Stimulated activated CD4-positive, alpha-beta T cell treated with anti-CD3 and anti-CD28 coated beads, Interleukin-1b, Interleukin-23, amount 100 ng/mL, for 48 hours (primary cell): ENCODE measurements around the gene CNTD1.

Source experiments
- DNase-seq: peaks from one replicate; pipeline ENCODE4 v3.0.0-alpha.2; 2020

Gene CNTD1

DNA sequence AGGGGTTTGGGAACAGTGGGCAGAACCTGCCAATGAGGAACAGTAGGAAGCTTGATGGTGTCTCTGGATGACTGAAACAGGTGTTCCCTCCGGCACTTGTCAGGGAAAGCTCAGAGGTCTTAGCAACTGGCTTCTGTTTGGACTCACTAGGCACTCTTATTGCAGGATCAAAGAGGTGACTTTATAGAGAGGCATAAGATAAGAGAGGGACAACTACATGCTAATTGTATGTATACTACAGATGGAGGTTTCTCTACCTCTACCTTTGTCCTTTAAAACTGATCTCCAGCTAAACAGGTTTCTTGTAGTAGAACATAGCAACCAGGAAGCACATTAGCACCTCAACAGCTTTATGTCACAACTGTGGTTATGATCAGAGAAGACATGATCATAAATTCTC is 7.6 kb downstream of the CNTD1 start:
- DNase-seq: no peak

DNA sequence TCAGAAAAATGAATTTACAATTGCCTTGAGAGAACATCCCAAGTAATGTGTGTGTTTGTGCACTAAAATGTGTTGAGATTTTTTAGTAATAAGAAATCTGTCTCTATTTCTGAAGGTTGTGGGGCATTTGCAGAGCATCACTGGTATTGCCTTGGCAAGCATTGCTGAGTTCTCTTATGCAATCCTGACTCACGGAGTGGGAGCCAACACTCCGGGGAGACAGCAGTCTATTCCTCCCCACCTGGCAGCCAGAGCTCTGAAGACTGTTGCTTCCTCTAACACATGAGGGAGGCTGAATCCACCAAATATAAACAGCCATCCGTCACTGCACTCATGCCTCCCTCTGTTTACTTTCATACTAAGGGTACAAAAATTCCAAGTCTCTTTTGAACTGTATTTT is 10.6 kb downstream of the CNTD1 start:
- DNase-seq: no peak

DNA sequence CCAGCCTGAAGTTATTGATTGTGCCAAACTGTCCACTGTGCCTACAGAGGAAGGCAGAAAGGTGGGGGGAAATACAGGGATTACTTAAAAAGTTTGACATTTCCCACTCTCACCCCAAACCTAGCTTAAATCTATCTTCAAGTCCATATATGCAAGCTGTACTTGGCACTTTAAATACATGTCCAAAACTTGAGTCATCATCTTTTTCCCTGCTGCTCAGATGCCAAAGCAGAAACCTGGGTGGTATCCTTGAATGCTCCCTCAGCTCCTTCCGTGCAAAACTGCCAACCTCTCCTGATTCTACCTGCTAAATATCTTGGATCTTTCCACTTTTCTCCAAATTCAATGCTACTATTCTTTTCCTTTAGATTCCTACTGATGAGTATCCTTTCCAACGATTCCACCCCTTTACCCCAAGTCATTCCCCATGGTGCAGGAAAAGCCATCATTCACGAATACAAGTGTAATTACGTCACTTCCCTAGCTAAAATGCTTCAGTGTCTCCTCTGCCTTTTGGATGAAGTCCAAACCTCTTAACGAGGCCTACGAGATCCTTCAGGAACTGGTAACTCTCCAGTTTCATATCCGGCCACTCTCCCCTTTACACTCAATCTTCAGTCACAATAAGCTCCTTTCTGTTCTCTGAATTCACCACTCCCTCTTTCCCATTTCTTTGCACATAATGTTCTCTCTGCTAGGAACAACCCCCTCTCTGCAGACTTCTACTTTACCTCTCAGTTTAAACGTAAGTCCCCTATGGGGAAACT is 16.2 kb downstream of the CNTD1 start:
- no peak for DNase-seq

DNA sequence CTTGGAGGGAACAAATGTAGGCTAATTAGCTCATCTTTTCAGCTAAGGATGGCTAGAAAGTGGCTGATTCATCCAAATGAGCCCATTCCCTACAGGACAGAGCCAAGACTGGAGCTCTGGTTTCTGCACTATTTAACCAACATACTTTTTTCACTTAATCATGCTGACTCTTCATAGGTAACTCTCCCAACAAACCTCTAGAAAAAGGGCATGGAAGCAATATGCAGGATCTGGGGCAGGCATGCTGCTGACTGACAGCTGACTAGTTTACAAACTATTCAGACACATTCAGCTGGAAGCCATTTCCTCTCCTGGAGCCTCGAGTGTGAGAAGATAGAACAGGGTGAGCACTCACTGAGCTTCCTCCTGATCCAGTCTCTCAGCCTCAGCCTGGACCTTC is 19.2 kb downstream of the CNTD1 start:
- no peak for DNase-seq

DNA sequence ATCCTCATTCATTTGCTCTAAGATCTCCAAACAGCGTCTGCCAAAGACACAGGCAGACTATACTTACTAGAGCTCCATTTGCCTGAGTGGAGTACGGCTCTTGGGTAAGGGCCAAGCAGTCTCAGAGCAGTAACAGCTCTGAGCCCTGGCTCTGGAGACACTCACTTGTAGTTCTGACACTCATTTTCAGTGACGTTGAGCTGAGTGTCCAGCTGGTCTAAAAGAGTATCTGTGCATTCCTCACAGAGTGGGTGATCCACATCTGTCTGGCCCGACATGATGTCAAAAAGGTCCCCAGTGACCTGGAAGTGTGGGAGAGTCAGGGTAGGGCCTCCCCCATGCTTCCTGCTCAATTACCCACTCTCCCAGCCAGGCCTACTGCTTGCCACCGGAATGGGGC is 19.7 kb downstream of the CNTD1 start:
- DNase-seq: no peak

DNA sequence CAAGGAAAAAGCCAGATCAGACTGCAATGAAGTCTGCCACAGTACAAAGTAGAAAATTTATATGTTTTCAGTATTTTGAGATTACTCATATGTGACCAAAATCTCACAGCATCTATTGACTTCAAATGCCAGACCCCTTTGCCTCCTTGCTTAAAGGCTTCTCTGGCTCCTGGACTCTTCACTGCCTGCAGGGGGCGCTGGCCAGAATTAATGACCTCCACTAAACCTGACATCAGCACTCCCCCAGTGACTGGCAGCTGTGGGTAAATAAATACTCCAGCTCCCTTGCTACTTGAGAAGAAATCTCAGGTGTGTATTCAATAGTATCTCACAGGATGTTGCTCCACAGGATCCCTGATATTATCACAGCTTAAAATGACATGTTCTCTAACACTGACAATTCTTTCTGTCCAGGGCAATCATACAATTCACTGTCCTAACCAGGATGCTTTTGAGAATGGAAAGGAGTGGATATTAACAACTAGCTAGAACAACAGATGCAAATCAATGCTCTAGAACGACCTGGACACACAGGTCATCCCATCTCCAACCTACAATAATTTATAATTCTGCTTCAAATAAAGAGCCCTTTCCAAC is 21.4 kb downstream of the CNTD1 start:
- peak; percentile 76 for DNase-seq

DNA sequence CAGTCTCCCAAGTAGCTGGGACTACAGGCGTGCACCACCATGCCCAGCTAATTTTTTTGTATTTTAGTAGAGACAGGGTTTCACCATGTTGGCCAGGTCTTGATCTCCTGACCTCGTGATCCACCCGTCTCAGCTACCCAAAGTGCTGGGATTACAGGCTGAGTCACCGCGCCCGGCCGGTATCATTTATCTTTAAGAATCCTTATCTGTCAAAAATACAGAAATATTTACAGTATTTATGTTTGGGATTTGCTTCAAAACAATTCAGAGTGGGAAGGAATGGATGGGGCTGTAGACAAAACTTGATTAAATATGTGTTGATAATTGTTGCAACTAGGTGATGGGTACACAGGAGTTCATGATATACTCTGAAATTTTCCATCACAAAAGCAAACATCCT is 22.5 kb downstream of the CNTD1 start:
- DNase-seq: no peak

DNA sequence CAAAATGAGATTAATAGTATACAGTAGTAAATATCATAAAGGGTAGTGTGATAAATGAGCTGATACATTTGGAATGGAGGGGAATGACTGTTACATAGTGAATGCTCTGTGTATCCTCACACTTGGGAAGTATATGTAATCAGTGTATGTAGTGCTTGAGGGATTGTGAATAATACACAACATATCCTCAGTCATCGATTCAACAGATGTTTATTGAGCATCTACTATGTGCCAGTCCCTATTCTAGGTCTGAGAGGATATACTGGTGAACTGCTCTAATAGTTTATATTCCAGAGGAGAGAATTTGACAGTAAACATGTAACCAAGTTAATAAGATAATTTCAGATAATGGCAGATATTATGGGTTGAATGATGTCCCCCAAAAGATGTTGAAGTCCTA is 28.8 kb downstream of the CNTD1 start:
- DNase-seq: no peak

DNA sequence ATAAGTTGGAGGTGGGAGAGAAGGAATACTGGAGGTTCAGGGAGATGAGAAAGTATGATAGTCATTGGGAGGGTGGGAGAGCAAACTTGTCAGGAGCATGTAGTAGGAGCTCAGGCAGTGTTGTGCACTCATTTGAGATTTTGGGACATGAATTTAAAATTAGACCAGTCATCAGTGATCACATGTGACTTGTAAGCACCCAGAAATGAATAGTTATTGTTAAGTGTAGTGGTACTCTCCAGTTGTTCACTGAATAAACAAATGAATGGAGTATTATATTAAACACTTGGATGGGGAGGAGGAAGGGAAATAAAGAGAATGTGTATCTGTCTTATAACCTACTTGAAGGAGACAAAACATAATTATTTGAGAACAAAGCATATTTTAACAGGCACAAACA is 32.3 kb downstream of the CNTD1 start:
- no peak for DNase-seq

DNA sequence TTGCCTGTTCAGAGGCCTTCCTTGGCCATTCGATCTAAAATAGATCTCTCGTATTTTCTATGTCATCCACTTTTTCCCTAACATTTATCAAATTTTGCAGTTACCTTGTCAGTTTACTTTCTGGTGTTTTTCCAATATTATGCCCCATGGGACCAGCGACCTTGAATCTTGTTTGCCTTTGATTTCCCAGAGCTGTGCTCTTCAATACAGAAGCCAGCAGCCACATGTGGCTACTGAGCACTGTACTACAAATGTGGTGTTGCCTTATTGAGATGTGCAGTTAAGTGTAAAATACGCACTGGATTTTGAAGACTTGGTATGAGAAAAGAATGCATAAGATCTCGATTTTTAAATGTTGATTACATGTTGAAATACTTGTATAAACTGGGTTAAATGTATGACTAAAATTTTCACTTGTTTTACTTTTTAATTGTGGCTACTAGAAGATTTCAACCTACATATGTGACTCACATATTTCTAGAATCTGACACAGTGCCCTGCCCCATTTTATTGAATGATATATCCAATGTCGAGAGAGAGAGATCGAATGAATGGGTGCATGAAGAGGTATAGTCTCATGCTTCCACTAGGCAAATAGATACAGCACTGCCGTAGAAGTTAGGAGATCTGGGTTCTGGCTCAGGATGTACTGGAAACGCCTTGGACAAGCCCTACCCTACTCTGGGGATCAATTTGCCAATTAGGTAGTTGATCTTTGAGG is 33.7 kb downstream of the CNTD1 start:
- no peak for DNase-seq

DNA sequence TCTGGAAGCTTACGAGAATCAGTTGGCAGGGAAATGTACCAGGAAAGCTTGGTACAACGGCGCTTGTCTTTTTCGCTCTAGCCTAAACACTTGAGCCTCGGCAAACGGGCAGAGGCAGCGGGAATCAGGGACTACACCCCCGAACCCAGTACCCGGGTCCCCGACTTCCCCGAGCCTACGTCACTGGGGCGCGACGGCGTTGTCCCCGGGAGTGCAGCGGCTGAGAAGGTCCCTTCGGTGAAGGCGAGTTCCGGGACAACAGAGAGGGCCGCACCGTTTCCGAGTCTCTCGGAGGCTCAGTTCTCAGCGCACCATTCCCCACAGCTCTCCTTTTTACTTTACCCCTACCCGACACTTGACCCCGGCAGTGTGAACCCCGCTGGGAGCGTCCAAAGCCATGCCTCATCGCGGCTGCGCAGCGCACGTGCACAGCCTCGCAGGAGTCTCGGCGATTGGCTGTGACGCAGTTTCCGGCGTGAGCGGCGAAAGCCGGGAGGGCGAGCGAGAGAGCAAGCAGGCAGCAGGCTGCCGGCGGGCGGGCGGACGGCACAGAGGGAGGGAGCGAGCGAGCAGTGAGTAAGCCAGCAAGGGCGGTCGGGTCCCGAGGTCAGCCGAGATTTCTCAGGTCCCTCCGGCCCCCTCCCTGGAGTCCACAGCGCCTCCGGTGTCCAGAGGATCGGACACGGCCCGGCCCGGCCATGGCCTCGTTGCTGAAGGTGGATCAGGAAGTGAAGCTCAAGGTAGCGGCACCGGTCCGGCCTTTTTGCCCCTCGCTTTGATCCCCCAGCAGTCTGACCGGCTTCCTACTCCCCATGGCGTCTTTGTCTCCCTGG is 34.5 kb downstream of the CNTD1 start, which contains the start of gene PSME3:
Gene PSME3, plus strand, starts transcription at position 464 of the 833 bp plus-strand sequence. Its CDS starts 235 bp downstream, at position 699.
- DNase-seq: peak; percentile 89

DNA sequence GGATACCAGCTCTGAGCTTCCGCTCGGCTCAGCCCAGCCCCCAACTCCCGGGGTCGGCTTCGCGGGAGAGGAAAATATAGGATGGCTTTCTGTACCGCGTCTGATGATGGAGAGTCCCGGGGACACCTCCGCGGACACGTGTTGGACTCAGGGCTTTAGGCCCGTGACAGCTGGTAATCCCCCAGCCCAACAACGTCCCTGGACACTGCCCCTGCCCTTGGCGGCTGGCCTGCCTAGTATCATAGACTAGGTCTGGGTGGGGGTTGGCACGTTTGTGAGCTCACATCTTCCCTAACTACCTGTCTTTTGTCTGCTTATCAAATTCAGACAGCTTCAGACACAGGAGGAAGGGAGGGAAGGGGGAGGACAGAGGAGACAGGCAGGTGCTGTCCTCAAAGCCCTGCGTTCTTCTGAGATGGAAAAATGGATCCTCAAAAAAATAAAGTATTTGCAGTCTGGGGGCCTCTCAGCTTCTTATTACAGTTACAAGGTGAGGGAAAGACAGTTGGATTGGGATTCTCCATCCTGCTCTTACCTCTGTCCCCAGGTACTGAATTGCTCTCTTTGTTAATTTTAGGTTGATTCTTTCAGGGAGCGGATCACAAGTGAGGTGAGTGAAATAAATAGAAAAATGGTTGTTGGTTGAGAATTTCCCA is 35.2 kb downstream of the CNTD1 start:
- DNase-seq: no peak

DNA sequence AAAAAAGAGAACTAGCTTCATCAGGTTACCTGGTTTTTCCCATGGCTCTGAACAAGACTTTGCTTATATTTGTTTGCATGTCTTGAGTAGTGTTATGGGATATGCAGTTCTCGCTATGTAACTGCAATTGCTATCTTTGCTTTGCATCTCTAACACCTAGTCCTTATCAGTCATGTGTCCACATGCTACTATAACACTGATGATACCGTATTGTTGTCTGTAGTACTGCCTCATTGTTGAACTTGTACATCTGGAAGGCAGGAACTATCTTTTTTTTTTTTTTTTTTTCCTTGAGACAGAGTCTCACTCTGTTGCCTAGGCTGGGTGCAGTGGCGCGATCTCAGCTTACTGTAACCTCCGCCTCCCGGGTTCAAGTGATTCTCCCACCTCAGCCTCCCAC is 37.1 kb downstream of the CNTD1 start:
- DNase-seq: no peak

DNA sequence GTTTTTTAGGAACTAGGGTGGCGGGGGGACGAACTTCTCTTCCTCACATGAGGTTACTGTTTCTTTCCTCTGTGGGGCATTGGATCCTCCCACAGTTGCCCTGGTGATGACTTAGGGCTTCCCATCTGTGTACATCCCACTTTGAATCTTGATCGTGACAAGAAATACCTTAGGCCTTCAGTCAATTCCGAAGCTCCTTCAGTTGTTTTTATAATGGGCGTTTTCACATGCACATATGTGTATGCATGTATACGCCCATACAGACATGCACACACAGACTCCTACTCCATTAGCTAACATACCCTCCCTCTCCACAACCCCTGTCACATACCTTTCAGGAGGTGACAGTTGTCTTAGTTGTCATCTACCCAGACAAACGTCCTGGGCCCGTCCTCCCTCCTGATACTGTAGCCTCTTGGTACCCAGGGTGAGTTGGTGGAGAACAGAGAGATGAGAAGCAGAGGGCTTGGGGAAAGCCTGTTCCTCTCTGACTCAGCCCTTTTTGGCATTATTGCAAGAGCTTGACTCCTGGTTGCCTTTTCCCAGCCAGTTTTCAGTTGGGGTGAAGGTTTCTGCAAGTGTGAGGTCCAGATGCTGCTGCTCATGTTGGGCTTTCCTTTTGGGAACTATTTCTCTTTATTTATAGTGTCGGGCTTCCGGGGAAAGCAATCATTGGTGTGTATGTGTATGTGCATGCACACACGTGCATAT is 43.5 kb downstream of the CNTD1 start:
- no peak for DNase-seq

DNA sequence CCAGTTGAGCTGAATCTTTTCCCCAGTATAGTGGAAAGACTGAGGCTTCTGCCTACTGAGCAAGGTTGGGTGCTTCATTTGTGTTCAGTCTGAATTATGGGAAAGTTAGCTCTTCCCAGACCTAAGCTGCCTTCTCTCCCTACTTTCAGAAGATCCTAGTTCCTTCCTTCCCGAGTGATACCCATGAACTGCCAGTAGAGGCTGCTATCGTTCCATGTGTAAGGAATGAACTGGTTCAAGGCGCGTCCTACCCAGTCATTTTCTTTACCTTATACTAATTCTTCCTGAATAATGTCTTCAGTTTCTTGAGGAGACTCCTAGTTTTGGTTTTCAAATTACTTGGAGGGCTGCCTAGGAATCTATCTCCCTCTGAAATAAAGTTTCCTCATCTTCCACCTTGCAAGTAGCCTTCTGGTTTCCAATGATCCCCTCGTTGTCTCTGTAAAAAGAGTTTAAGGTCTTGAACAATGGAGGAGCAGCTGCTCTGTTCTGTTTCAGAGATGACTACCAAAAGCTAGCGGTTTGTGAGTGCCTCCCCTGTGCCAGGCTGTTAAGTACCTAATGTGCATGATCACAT is 44.8 kb downstream of the CNTD1 start:
- no peak for DNase-seq

DNA sequence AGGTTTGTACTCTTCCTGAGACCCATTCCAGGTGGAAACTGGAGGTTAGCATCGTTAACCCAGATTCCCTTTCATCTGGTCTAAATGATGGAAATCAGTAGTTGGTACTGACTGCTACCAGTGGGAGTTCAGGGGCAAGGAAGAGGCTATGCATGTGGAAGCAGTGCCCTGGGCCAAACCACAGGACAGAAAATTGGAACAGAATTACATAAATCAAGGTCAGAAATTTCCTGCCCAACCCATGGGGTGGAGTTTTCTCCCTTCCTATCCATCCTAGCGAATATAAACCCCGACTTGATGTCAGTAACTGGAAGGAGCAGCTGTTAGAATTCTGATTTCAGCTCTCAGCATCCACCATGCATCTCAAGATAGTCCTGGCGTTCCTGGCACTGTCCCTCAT is 45.6 kb downstream of the CNTD1 start, which contains the start of gene AOC2:
Gene AOC2, plus strand, starts transcription at position 310 of the 400 bp plus-strand sequence. Its CDS starts 47 bp downstream, at position 357.
- no peak for DNase-seq

DNA sequence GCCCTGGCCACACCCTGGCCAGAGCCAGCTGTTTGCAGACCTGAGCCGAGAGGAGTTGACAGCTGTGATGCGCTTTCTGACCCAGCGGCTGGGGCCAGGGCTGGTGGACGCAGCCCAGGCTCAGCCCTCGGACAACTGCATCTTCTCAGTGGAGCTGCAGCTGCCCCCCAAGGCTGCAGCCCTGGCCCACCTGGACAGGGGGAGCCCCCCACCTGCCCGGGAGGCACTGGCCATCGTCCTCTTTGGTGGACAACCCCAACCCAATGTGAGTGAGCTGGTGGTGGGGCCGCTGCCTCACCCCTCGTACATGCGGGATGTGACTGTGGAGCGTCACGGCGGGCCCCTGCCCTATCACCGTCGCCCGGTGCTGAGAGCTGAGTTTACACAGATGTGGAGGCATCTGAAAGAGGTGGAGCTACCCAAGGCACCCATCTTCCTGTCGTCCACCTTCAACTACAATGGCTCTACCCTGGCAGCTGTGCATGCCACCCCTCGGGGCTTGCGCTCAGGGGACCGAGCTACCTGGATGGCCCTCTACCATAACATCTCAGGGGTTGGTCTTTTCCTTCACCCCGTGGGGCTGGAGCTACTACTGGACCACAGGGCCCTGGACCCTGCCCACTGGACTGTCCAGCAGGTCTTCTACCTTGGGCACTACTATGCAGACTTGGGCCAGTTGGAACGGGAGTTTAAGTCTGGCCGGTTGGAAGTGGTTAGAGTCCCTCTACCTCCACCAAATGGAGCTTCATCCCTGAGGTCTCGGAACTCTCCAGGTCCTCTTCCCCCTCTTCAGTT is 46.3 kb downstream of the CNTD1 start:
- no peak for DNase-seq

DNA sequence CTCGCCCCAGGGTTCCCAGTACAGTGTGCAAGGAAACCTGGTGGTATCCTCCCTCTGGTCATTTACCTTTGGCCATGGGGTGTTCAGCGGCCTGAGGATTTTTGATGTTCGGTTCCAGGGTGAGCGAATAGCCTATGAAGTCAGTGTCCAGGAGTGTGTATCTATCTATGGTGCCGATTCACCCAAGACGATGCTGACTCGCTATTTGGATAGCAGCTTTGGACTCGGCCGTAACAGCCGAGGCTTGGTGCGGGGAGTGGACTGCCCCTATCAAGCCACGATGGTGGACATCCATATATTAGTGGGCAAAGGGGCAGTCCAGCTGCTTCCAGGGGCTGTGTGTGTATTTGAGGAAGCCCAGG is 46.9 kb downstream of the CNTD1 start:
- DNase-seq: no peak

DNA sequence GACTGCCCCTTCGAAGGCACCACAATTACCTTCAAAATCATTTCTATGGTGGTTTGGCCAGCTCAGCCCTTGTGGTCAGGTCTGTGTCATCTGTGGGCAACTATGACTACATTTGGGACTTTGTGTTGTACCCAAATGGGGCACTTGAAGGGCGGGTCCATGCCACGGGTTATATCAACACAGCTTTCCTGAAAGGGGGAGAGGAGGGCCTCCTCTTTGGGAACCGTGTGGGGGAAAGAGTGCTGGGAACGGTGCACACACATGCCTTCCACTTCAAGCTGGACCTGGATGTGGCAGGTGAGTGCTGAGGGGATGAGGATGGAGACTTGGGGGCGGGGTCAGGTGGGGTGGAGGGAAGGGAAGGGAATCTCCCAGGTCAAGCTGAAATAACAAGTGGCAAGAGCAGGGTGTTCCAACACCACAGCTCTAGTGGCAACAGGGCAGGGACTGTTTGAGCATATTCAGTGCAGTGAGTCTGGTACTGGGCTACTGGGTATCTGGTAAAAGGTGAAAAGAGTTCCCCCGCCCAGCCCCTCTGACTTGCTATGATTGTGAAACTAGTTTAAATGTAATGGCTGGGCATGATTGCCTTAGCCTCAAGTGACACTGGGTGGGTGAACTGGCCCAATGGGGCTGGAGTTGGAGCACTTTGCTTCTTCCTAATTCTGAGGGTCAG is 47.4 kb downstream of the CNTD1 start:
- peak; percentile 66 for DNase-seq
